CD14-positive monocyte (primary cell): ENCODE measurements around the gene RBM19. TPM values are rescaled to one million over a fixed set of nuclear protein-coding genes. Genes with fewer than 3 reads are reported as not detected.

Experiments used
- DNase-seq, 3 donors: peaks; one replicate each; pipeline ENCODE4 v3.0.0-alpha.2; 2011 to 2022
- H2AFZ ChIP-seq: 2 replicates; pipeline ENCODE4 v1.6.0; 2012; ENCODE audit warnings: mild to moderate bottlenecking, low read depth, low read length, inconsistent platforms; ENCODE audit not compliant: insufficient read depth, poor library complexity, severe bottlenecking
- H3K27ac ChIP-seq, 2 donors: 1 replicate in 1 of 2; 2 replicates in 1 of 2; pipeline ENCODE4 v1.5.1; 2012 to 2013; ENCODE audit warnings: low read length in 2 of 2, control low read depth in 1 of 2, inconsistent platforms in 1 of 2, low read depth in 1 of 2, mild to moderate bottlenecking in 1 of 2
- H3K27me3 ChIP-seq, 2 donors: one replicate each; pipeline versions ENCODE4 v1.6.0 to v1.6.1; 2011 to 2013; ENCODE audit warnings: low read length in 2 of 2; ENCODE audit not compliant: control insufficient read depth in 2 of 2, insufficient read depth in 2 of 2
- H3K36me3 ChIP-seq, 2 donors: replicated peaks in 1 of 2; 1 replicate in 1 of 2; 2 replicates in 1 of 2; pipeline versions ENCODE4 v1.5.1 to v1.6.1; 2012 to 2013; ENCODE audit warnings: low read length in 2 of 2, control low read depth in 1 of 2, inconsistent platforms in 1 of 2, mild to moderate bottlenecking in 1 of 2; ENCODE audit not compliant: insufficient read depth in 2 of 2, control insufficient read depth in 1 of 2
- H3K4me1 ChIP-seq, 2 donors: 1 replicate in 1 of 2; 2 replicates in 1 of 2; pipeline versions ENCODE4 v1.5.1 to v1.6.1; 2012 to 2013; ENCODE audit warnings: low read length in 2 of 2, control low read depth in 1 of 2, inconsistent platforms in 1 of 2, mild to moderate bottlenecking in 1 of 2, moderate library complexity in 1 of 2; ENCODE audit not compliant: insufficient read depth in 2 of 2, control insufficient read depth in 1 of 2
- H3K4me2 ChIP-seq: replicated peaks from 2 replicates; pipeline ENCODE3; 2012; ENCODE audit warnings: low read length, moderate library complexity, mild to moderate bottlenecking; ENCODE audit not compliant: poor library complexity, severe bottlenecking; ENCODE audit errors: extremely low read depth
- H3K4me3 ChIP-seq, 3 experiments: fragments of 200-600 bp in 1 of 3; sonication (generic) in 1 of 3; replicated peaks in 1 of 3; 1 replicate in 2 of 3; 2 replicates in 1 of 3; pipeline ENCODE4 v1.5.1; 2011 to 2013; ENCODE audit warnings: low read length in 3 of 3, mild to moderate bottlenecking in 3 of 3, control low read depth in 2 of 3, low read depth in 2 of 3, inconsistent platforms in 1 of 3, moderate library complexity in 1 of 3
- H3K79me2 ChIP-seq: 2 replicates; pipeline ENCODE4 v1.6.0; 2012; ENCODE audit warnings: mild to moderate bottlenecking, control low read depth, inconsistent platforms, low read length, moderate library complexity; ENCODE audit not compliant: insufficient read depth
- H3K9ac ChIP-seq: 2 replicates; pipeline ENCODE4 v1.6.0; 2017; ENCODE audit warnings: low read length, mild to moderate bottlenecking; ENCODE audit not compliant: insufficient read depth, poor library complexity, severe bottlenecking
- H3K9me3 ChIP-seq, 2 donors: replicated peaks in 1 of 2; 1 replicate in 1 of 2; 2 replicates in 1 of 2; pipeline versions ENCODE4 v1.5.1 to v1.6.1; 2012 to 2013; ENCODE audit warnings: low read length in 2 of 2, control low read depth in 1 of 2; ENCODE audit not compliant: control insufficient read depth in 1 of 2, insufficient read depth in 1 of 2
- H4K20me1 ChIP-seq: 2 replicates; pipeline ENCODE4 v1.6.0; 2012; ENCODE audit warnings: mild to moderate bottlenecking, low read length, control low read depth, moderate library complexity; ENCODE audit not compliant: insufficient read depth
- H3K27ac Mint-ChIP-seq, 7 donors: one replicate each; pipeline ENCODE4 v1.8.0; 2020; ENCODE audit warnings: mild to moderate bottlenecking in 7 of 7, mixed read lengths in 7 of 7, moderate library complexity in 6 of 7, inconsistent platforms in 2 of 7
- H3K27me3 Mint-ChIP-seq, 3 donors: one replicate each; pipeline ENCODE4 v1.8.0; 2021 to 2022; ENCODE audit warnings: low read depth in 3 of 3, mild to moderate bottlenecking in 3 of 3, mixed read lengths in 3 of 3, moderate library complexity in 3 of 3, inconsistent platforms in 1 of 3
- H3K36me3 Mint-ChIP-seq, 2 donors: one replicate each; pipeline ENCODE4 v1.8.0; 2020; ENCODE audit warnings: mixed read lengths in 2 of 2, inconsistent platforms in 1 of 2, mild to moderate bottlenecking in 1 of 2
- H3K4me1 Mint-ChIP-seq: one replicate; pipeline ENCODE4 v1.8.0; 2020; ENCODE audit warnings: mild to moderate bottlenecking, mixed read lengths
- H3K4me3 Mint-ChIP-seq, 2 donors: one replicate each; pipeline ENCODE4 v1.8.0; 2020; ENCODE audit warnings: mild to moderate bottlenecking in 2 of 2, mixed read lengths in 2 of 2, moderate library complexity in 1 of 2
- H3K9me3 Mint-ChIP-seq, 7 donors: one replicate each; pipeline ENCODE4 v1.8.0; 2020 to 2022; ENCODE audit warnings: mixed read lengths in 7 of 7, mild to moderate bottlenecking in 6 of 7, moderate library complexity in 6 of 7, inconsistent platforms in 2 of 7
- WGBS: methylation state at CpG from one replicate; pipeline ENCODE4 v1.1.5; 2013; ENCODE audit warnings: missing lambda C conversion rate; ENCODE audit not compliant: insufficient coverage; 5-methylcytosine and 5-hydroxymethylcytosine counted together
- intact Hi-C, 2 donors: fragments of 100-400 bp; cut with micrococcal nuclease; formaldehyde crosslinking; loops; one replicate each; pipeline versions ENCODE4 v1.15.0 to v1.15.1; 2023
- polyA plus RNA-seq, 3 donors: library from polyadenylated mRNA; depleted of rRNA in 1 of 3; unstranded in 2 of 3; stranded (reverse) in 1 of 3; fragments of 300-500 nt in 2 of 3; fragments of >200 nt in 1 of 3; fragmentation: Illumina TruSeq in 2 of 3; gene quantifications; 1 replicate in 2 of 3; 2 replicates in 1 of 3; pipeline ENCODE4 v1.2.3, GENCODE V29; 2012 to 2021
- TF ChIP-seq, protein P1 (sequence below): fragments of 200-600 bp; IDR thresholded peaks from one replicate; pipeline ENCODE4 v1.8.0; 2022; ENCODE audit warnings: antibody characterized with exemption, mild to moderate bottlenecking

Gene RBM19
- polyA plus RNA-seq, 3 donors = 2.1 to 30.4 (median 2.2) TPM

DNA sequence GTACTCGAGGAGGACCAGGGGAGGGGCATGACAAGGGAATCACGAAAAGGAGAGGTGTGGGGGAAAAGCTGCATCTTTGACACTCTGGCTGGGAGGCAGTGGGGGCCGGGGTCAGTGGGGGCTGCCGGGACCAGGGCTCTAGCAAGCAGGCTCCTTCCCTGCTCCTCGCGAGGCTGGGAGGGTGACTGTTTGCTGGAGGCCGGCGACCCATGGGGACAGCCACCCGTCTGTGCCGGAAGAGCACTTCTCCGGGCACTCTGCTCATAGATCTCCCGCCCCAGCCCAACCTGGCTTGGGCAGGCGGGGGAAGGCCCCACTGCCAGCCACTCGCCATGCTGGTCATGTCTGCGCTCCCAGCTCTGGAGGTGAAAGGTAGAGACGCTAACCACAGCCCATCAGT, 130.7 kb downstream of the RBM19 start:
- Mint-ChIP-seq H3K27me3 (peaks cover 0 to 3% (median 0%) of the 10 kb centered on the region in 3 donors), H3K36me3 (peaks cover 23 to 38% of the 10 kb centered on the region in 2 donors), H3K4me1 (no peaks in the 10 kb centered on the region), H3K27ac (no peak overlapping the region), H3K4me3 (no peak overlapping the region), H3K9me3 (peaks cover 0 to 1% (median 0%) of the 10 kb centered on the region in 7 donors)
- Histone ChIP-seq H3K9ac (no peak overlapping the region), H4K20me1 (no peaks in the 10 kb centered on the region), H3K27ac (no peak overlapping the region), H3K9me3 (no peaks in the 10 kb centered on the region), H3K4me1 (no peaks in the 10 kb centered on the region), H3K4me3 (no peak overlapping the region), H2AFZ (no peak overlapping the region), H3K79me2 (no peaks in the 10 kb centered on the region), H3K36me3 (peaks cover 0 to 17% of the 10 kb centered on the region in 2 donors), H3K4me2 (no peak overlapping the region), H3K27me3 (no peaks in the 10 kb centered on the region)
- no peak for DNase-seq
- intact Hi-C loops = no loop called here
- TF ChIP-seq, protein P1, sequence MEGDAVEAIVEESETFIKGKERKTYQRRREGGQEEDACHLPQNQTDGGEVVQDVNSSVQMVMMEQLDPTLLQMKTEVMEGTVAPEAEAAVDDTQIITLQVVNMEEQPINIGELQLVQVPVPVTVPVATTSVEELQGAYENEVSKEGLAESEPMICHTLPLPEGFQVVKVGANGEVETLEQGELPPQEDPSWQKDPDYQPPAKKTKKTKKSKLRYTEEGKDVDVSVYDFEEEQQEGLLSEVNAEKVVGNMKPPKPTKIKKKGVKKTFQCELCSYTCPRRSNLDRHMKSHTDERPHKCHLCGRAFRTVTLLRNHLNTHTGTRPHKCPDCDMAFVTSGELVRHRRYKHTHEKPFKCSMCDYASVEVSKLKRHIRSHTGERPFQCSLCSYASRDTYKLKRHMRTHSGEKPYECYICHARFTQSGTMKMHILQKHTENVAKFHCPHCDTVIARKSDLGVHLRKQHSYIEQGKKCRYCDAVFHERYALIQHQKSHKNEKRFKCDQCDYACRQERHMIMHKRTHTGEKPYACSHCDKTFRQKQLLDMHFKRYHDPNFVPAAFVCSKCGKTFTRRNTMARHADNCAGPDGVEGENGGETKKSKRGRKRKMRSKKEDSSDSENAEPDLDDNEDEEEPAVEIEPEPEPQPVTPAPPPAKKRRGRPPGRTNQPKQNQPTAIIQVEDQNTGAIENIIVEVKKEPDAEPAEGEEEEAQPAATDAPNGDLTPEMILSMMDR = no peak
- WGBS = 98% methylated on average over 16 of the region's 16 CpGs

DNA sequence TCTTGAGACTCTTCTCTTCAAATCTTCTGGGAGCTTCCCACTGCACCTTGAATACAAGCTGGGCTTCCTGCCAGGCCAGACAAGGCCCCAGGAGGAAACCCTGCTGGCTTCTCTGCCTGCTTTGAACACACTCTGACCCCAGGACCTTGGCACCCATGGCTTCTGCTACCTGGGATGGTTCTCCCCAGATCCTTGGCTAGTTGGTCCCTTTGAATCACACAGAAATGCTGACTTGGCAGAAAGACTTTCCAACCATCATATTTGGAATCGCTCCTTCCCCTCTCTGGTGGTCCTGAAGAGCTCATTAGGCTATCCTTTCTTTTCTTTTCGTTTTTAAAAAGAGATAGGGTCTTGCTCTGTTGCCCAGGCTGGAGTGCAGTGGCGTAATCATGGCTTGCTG, 132.7 kb downstream of the RBM19 start:
- H3K27me3 ChIP-seq = no peaks in the 10 kb centered on the region
- H3K9me3 ChIP-seq = no peaks in the 10 kb centered on the region
- TF ChIP-seq, protein P1 = no peak
- H3K79me2 ChIP-seq = no peaks in the 10 kb centered on the region
- H2AFZ ChIP-seq = no peak overlapping the region
- H4K20me1 ChIP-seq = no peaks in the 10 kb centered on the region
- Mint-ChIP-seq H3K9me3 (peaks cover 0 to 1% (median 0%) of the 10 kb centered on the region in 7 donors), H3K4me3 (no peak overlapping the region), H3K27me3 (peaks cover 0 to 3% (median 0%) of the 10 kb centered on the region in 3 donors), H3K27ac (no peak overlapping the region), H3K36me3 (peaks cover 17 to 32% of the 10 kb centered on the region in 2 donors), H3K4me1 (no peaks in the 10 kb centered on the region)
- peaks cover 0 to 7% of the 10 kb centered on the region in 2 donors for H3K36me3 ChIP-seq
- 86% methylated on average over 1 of the region's 3 CpGs for WGBS
- no peak overlapping the region for H3K4me2 ChIP-seq
- H3K4me1 ChIP-seq = no peaks in the 10 kb centered on the region
- H3K4me3 ChIP-seq = no peak overlapping the region
- no peak overlapping the region for H3K9ac ChIP-seq
- no peak for DNase-seq
- H3K27ac ChIP-seq = no peak overlapping the region
- intact Hi-C loops = no loop called here
